ENCODE measurements around the gene RNGTT. TPM values are rescaled to one million over a fixed set of nuclear protein-coding genes. Genes with fewer than 3 reads are reported as not detected.

The RNGTT gene
- total RNA-seq, 2 experiments from 2014 or later, result 22.1 to 22.2 TPM

DNA sequence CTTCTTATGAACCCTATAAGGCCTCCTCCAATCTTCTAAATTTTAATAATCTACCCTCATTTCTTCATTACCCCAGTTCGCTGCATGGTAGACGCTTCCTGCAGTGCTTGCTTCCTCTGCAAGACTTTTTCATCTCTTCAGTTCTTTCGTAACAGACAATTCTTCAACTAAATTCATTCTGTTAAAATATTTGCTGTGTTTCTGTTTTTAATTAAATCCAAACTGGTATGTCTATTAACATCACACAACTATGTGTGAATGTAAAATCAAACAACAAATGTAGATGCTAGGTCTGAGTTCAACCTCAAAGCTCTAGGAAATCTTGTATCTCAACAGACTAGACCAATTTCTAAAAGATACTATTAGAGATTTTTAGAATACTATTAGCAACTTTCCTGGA, 199.3 kb downstream of the RNGTT start:
- DNase-seq (no peak), ATAC-seq (no peak)
- TF ChIP-seq, protein P1, sequence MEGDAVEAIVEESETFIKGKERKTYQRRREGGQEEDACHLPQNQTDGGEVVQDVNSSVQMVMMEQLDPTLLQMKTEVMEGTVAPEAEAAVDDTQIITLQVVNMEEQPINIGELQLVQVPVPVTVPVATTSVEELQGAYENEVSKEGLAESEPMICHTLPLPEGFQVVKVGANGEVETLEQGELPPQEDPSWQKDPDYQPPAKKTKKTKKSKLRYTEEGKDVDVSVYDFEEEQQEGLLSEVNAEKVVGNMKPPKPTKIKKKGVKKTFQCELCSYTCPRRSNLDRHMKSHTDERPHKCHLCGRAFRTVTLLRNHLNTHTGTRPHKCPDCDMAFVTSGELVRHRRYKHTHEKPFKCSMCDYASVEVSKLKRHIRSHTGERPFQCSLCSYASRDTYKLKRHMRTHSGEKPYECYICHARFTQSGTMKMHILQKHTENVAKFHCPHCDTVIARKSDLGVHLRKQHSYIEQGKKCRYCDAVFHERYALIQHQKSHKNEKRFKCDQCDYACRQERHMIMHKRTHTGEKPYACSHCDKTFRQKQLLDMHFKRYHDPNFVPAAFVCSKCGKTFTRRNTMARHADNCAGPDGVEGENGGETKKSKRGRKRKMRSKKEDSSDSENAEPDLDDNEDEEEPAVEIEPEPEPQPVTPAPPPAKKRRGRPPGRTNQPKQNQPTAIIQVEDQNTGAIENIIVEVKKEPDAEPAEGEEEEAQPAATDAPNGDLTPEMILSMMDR (IDR thresholded peaks at IDR 0.05), result no peak
- Mint-ChIP-seq H3K4me3 (no peak overlapping the region), H3K27me3 (no peaks in the 10 kb centered on the region), H3K27ac (no peak overlapping the region), H3K36me3 (ENCODE audit: low read depth) (peaks cover 14% of the 10 kb centered on the region), H3K9me3 (no peaks in the 10 kb centered on the region), H3K4me1 (ENCODE audit: low read depth) (peaks cover 10% of the 10 kb centered on the region)
- intact Hi-C loops (cut with micrococcal nuclease), result no loop called here
- CTCF ChIA-PET, result no interaction called here
- POLR2A ChIA-PET, result no interaction called here

DNA sequence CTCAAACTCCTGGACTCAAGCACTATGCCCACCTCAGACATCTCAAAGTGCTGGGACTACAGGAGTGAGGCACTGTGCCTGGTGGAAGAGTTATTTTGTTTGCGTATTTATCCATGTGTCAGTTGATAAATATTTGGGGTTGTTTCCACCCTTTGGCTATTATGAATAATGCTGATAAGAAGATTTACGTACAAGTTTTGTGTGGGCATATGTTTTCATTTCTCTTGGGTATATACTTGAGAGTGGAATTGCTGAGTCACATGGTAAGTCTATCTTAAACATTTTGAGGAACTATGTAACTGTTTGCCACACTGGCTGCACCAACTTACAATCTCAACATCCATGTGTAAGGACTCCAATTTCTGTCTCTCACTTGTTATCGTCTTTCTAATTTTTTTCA, 200.3 kb downstream of the RNGTT start:
- TF ChIP-seq, protein P1 (IDR thresholded peaks at IDR 0.05), result no peak
- no peak overlapping the region for H3K4me3 Mint-ChIP-seq
- H3K9me3 Mint-ChIP-seq, result no peaks in the 10 kb centered on the region
- H3K27ac Mint-ChIP-seq, result no peak overlapping the region
- no peak for ATAC-seq
- DNase-seq, result no peak
- POLR2A ChIA-PET, result no interaction called here
- intact Hi-C loops (cut with micrococcal nuclease), result no loop called here
- H3K4me1 Mint-ChIP-seq (ENCODE audit: low read depth), result peaks cover 10% of the 10 kb centered on the region
- CTCF ChIA-PET, result no interaction called here
- H3K36me3 Mint-ChIP-seq (ENCODE audit: low read depth), result peaks cover 15% of the 10 kb centered on the region
- no peaks in the 10 kb centered on the region for H3K27me3 Mint-ChIP-seq

DNA sequence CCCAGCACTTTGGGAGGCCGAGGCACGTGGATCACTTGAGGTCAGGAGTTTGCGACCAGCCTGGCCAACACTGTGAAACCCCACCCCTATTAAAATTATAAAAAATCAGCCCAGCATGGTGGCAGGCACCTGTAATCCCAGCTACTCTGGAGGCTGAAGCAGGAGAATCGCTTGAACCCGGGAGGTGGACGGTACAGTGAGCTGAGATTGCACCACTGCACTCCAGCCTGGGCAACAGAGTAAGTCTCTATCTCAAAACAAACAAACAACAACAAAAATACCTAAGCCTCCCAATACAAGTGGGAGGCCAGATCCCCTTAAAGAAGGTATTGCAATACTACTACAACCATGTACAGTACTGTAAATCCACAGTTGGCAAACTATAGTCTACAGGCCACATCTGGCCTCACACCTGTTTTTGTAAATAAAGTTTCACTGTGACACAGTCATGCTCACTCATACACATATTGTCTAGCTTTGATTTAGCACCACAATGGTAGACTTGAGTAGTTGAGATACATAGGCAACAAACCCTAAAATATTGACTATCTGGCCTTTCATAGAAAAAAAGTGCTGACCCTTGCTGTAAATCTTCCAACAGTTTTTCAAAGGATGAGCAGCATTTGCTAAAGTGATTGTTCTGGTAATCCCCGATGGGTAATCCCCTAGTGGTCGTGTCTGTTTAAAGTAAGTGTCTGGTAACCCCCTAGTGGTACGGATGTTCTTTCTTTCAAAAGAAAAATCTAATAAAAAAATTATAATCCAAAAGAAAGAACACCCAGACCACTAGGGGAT, 202.0 kb downstream of the RNGTT start:
- Mint-ChIP-seq H3K4me3 (no peak overlapping the region), H3K27ac (peak overlapping the region; percentile 57), H3K9me3 (no peaks in the 10 kb centered on the region), H3K36me3 (ENCODE audit: low read depth) (peaks cover 15% of the 10 kb centered on the region), H3K4me1 (ENCODE audit: low read depth) (peaks cover 10% of the 10 kb centered on the region), H3K27me3 (no peaks in the 10 kb centered on the region)
- DNase-seq, result peak; percentile 20
- intact Hi-C loops (cut with micrococcal nuclease), result no loop called here
- CTCF ChIA-PET, result interaction anchor here (1.1 to 1.6 kb wide), 4 partner anchors 10 to 109 kb away, joined by 3 to 6 read pairs (median 4); no protein-coding TSS in a partner anchor
- TF ChIP-seq, protein P1 (IDR thresholded peaks at IDR 0.05), result peak; percentile 39
- ATAC-seq, result peak; percentile 81
- POLR2A ChIA-PET, result no interaction called here

DNA sequence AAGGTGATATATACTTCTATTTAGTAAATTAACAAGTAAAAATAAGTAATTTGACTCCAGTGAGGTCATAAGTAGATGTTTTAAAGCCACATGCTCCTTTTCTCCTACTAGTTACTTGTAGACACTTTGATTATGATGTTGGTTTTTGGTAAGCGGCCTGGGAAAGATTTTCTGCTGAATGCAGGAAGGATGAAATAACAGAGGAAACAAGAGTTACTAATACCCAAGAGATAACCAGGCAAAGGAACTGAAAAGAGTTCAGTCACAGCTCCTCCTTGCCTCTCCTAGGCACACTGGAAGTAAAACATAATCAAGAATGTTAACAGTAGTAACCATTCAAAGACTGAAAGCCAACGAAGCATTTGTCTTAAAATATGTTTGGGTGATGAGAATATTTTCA, 203.3 kb downstream of the RNGTT start:
- H3K9me3 Mint-ChIP-seq, result no peaks in the 10 kb centered on the region
- ATAC-seq, result no peak
- TF ChIP-seq, protein P1 (IDR thresholded peaks at IDR 0.05), result no peak
- DNase-seq, result no peak
- no peaks in the 10 kb centered on the region for H3K27me3 Mint-ChIP-seq
- peaks cover 22% of the 10 kb centered on the region for H3K36me3 Mint-ChIP-seq (ENCODE audit: low read depth)
- intact Hi-C loops (cut with micrococcal nuclease), result no loop called here
- H3K4me3 Mint-ChIP-seq, result no peak overlapping the region
- H3K4me1 Mint-ChIP-seq (ENCODE audit: low read depth), result peaks cover 10% of the 10 kb centered on the region
- ChIA-PET CTCF (interaction anchor here (1.4 to 2.1 kb wide), 2 partner anchors 20 to 21 kb away, joined by 5 to 6 read pairs; no protein-coding TSS in a partner anchor), POLR2A (no interaction called here)
- H3K27ac Mint-ChIP-seq, result no peak overlapping the region

DNA sequence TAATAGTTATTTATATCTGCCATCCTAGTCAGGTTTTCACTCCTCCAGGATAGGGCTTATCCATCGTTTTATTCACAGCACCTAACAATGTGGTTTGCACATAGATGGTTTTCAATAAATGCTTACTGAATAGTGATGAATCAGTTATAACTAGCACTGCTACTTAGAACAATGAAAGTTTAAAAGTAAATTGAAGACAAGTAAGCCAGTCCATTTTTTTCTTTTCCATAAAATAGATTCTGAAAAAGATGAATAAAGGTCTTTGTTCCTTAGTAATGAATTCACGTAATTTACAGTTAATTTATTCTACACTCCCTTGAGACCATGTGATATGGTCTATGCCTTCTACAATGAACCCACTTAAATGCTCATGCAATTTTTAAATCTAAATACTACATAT, 212.5 kb downstream of the RNGTT start:
- POLR2A ChIA-PET, result no interaction called here
- CTCF ChIA-PET, result interaction anchor here (1.7 kb wide), 1 partner anchor 30 kb away, joined by 9 read pairs; no protein-coding TSS in a partner anchor
- ATAC-seq (no peak), DNase-seq (no peak)
- intact Hi-C loops (cut with micrococcal nuclease), result no loop called here
- no peak overlapping the region for H3K27ac Mint-ChIP-seq
- H3K4me1 Mint-ChIP-seq (ENCODE audit: low read depth), result no peaks in the 10 kb centered on the region
- peaks cover 16% of the 10 kb centered on the region for H3K36me3 Mint-ChIP-seq (ENCODE audit: low read depth)
- TF ChIP-seq, protein P1 (IDR thresholded peaks at IDR 0.05), result no peak
- no peaks in the 10 kb centered on the region for H3K27me3 Mint-ChIP-seq
- peaks cover 4% of the 10 kb centered on the region for H3K9me3 Mint-ChIP-seq
- no peak overlapping the region for H3K4me3 Mint-ChIP-seq

All from activated CD8-positive, alpha-beta T cell treated with anti-CD3 and anti-CD28 coated beads for 36 hours (primary cell).